GM23338 (cell line): Measurements from ENCODE around the gene GAS6. TPM values are rescaled to one million over a fixed set of nuclear protein-coding genes. Genes with fewer than 3 reads are reported as not detected.

Source experiments
- CTCF ChIP-seq, 2 experiments: fragments of 200-600 bp in 1 of 2; sonication (generic) in 1 of 2; conservative IDR thresholded peaks; 2 replicates each; pipeline versions ENCODE4 v1.5.1 to v1.6.1; 2016 to 2017; ENCODE audit warnings: antibody characterized with exemption in 2 of 2, low read depth in 2 of 2, mild to moderate bottlenecking in 2 of 2, moderate library complexity in 1 of 2
- EZH2 ChIP-seq: fragments of 200-600 bp; sonication (generic); IDR thresholded peaks from one replicate; pipeline ENCODE4 v1.8.0; 2017; ENCODE audit warnings: antibody characterized with exemption, mild to moderate bottlenecking, low read depth; ENCODE audit not compliant: unreplicated experiment
- POLR2AphosphoS5 ChIP-seq: IDR thresholded peaks from 2 replicates; pipeline ENCODE4 v1.6.1; 2016; ENCODE audit warnings: antibody characterized with exemption, low read depth
- REST ChIP-seq: IDR thresholded peaks from one replicate; pipeline ENCODE4 v1.6.1; 2018; ENCODE audit warnings: antibody characterized with exemption; ENCODE audit not compliant: unreplicated experiment
- STAT1 ChIP-seq: IDR thresholded peaks from one replicate; pipeline ENCODE4 v1.6.1; 2016; ENCODE audit warnings: antibody characterized with exemption; ENCODE audit not compliant: unreplicated experiment
- ZNF114 ChIP-seq: fragments of 250-450 bp; sonication (Bioruptor Pico); IDR thresholded peaks from 2 replicates; pipeline ENCODE4 v1.5.0; 2020; ENCODE audit warnings: mild to moderate bottlenecking, moderate library complexity
- ZNF331 ChIP-seq: fragments of 250-450 bp; sonication (Bioruptor Pico); IDR thresholded peaks from 2 replicates; pipeline ENCODE4 v1.5.0; 2020; ENCODE audit warnings: low read depth, mild to moderate bottlenecking, moderate library complexity
- ZNF462 ChIP-seq: fragments of 250-450 bp; sonication (Bioruptor Pico); IDR thresholded peaks from 2 replicates; pipeline ENCODE4 v1.5.0; 2020; ENCODE audit warnings: mild to moderate bottlenecking, moderate library complexity
- polyA plus RNA-seq: library from polyadenylated mRNA; unstranded; fragments of >200 nt; fragmentation: Nextera tagmentation; extraction: Ambion mirVana; gene quantifications from 2 replicates; pipeline ENCODE4 v1.2.1, GENCODE V29; 2016
- total RNA-seq: library from RNA; depleted of rRNA; stranded (reverse); fragments of >200 nt; shearing (Covaris generic); gene quantifications from 2 replicates; pipeline ENCODE4 v1.2.3, GENCODE V29; 2014; rRNA removed

The GAS6 gene
- total and polyA plus RNA-seq, 2 experiments from 2014 or later, result 7.9 to 21.2 TPM

GRCh38 chr13:113770937-113771336 is 92.9 kb downstream of the GAS6 start (continued):
- TF ChIP-seq ZNF462, result no peak
- no peak for TF ChIP-seq ZNF114 (CRISPR knock-in tag)
- TF ChIP-seq ZNF331 (CRISPR knock-in tag), result no peak
- TF ChIP-seq REST, result no peak
- TF ChIP-seq POLR2AphosphoS5, result no peak
- no peak for TF ChIP-seq CTCF (conservative IDR thresholded peaks at IDR 0.05; ENCODE audit: low read depth in 2 of 2)
- no peak for TF ChIP-seq STAT1
- TF ChIP-seq EZH2, result no peak

Other genes starting within 250 kb of the GAS6 start
- gene ATP4B, start 205.9 kb downstream of the GAS6 start, total RNA-seq, result not detected in 2 replicates
- gene ATP4B, start 205.9 kb downstream of the GAS6 start, polyA plus RNA-seq, result not detected in 2 replicates
- gene GRK1, start 196.9 kb downstream of the GAS6 start, total RNA-seq, result 0.27 TPM in 1 of 2 replicates, not detected in the other
- gene GRK1, start 196.9 kb downstream of the GAS6 start, polyA plus RNA-seq, result not detected in 2 replicates
- 0.69 and 0.82 TPM in 2 replicates for gene TMEM255B, start 104.8 kb downstream of the GAS6 start, total RNA-seq
- 4.0 and 4.4 TPM in 2 replicates for gene TMEM255B, start 104.8 kb downstream of the GAS6 start, polyA plus RNA-seq
- 1.5 TPM in 1 of 2 replicates, not detected in the other for gene C13orf46, start 110.0 kb upstream of the GAS6 start, total RNA-seq
- 0.12 and 0.44 TPM in 2 replicates for gene C13orf46, start 110.0 kb upstream of the GAS6 start, polyA plus RNA-seq